ENCODE results near the gene DNAI4.
"Not testable (repeated sequence)": the region's sequence is repeated elsewhere in the genome, so short reads cannot be mapped to it uniquely, and the experiment has no call there.

The DNAI4 gene

DNA sequence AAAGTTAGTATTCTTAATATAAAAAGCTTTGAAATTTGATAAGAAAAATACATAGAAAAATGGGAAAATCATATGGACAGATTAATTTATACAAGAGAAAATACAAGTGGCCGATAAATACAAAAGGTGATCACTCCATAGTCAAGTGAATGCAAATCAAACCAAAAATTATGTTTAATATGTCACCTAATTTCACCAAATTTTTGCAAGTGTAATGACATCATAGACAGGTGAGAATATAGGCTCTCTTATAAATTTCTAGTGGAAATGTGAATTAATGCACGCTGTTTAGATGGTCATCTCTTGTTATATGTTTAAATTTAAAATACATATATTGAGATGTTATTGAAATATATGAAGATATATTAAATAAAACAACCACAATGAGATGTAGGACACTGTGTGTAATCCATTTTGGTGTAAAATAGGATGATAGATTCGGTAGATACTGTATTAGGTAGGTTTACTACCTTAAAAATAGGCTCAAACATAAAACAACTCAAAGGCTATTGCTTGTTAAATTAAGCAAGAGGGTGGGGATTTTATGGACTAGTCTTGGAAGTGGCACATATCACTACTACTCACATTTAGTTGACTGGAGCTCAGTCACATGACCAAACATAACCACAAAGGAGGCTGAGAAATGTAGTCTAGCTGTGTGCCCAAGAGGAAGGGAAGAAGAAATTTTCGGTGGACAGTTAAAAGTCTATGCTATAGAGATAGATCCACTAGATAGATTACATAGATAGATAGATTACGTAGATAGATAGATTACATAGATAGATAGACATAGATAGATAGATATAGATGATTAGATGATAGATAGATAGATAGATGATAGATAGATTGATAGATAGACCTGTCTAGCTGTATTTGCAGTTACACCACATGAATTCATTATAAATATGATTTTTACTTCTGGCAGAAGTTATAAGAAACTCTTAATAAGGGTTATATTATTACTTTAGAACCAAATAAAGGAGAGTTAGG, 132.7 kb downstream of the DNAI4 start:
- Histone ChIP-seq H3K4me3 (ENCODE audit: low read length) (no peak overlapping the region), H3K4me1 (ENCODE audit: control insufficient read depth, insufficient read depth, low read length) (no peaks in the 10 kb centered on the region), H3K27me3 (ENCODE audit: control insufficient read depth, insufficient read depth, low read length) (no peaks in the 10 kb centered on the region), H3K9ac (ENCODE audit: low read length) (no peak overlapping the region), H3K27ac (ENCODE audit: low read depth, low read length) (no peak overlapping the region), H3K36me3 (ENCODE audit: control insufficient read depth, insufficient read depth, low read length) (no peaks in the 10 kb centered on the region)

- Histone ChIP-seq H3K4me3 (ENCODE audit: low read length) (no peak overlapping the region), H3K9ac (ENCODE audit: low read length) (no peak overlapping the region), H3K27me3 (ENCODE audit: control insufficient read depth, insufficient read depth, low read length) (no peaks in the 10 kb centered on the region), H3K36me3 (ENCODE audit: control insufficient read depth, insufficient read depth, low read length) (no peaks in the 10 kb centered on the region), H3K4me1 (ENCODE audit: control insufficient read depth, insufficient read depth, low read length) (no peaks in the 10 kb centered on the region), H3K27ac (ENCODE audit: low read depth, low read length) (no peak overlapping the region)
These were observed 136.3 kb downstream of the DNAI4 start for GRCh38 chr1:66788231-66788939.

- H3K27ac ChIP-seq (ENCODE audit: low read depth, low read length): no peak overlapping the region
These were observed 137.0 kb downstream of the DNAI4 start for GRCh38 chr1:66787641-66788040.

DNA sequence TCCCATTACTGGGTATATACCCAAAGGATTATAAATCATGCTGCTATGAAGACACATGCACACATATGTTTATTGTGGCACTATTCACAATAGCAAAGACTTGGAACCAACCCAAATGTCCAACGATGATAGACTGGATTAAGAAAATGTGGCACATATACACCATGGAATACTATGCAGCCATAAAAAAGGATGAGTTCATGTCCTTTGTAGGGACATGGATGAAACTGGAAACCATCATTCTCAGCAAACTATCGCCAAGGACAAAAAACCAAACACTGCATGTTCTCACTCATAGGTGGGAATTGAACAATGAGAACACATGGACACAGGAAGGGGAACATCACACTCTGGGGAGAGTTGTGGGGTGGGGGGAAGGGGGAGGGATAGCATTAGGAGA, 138.9 kb downstream of the DNAI4 start:
- H3K4me1 ChIP-seq (ENCODE audit: control insufficient read depth, insufficient read depth, low read length); H3K27me3 ChIP-seq (ENCODE audit: control insufficient read depth, insufficient read depth, low read length); H3K27ac ChIP-seq (ENCODE audit: low read depth, low read length); H3K9ac ChIP-seq (ENCODE audit: low read length); H3K4me3 ChIP-seq (ENCODE audit: low read length); H3K36me3 ChIP-seq (ENCODE audit: control insufficient read depth, insufficient read depth, low read length): not testable (repeated sequence)

More at GRCh38 chr1:66787641-66788040, 137.0 kb downstream of the DNAI4 start:
- Histone ChIP-seq H3K27me3 (ENCODE audit: control insufficient read depth, insufficient read depth, low read length) (no peaks in the 10 kb centered on the region), H3K9ac (ENCODE audit: low read length) (no peak overlapping the region), H3K4me3 (ENCODE audit: low read length) (no peak overlapping the region), H3K36me3 (ENCODE audit: control insufficient read depth, insufficient read depth, low read length) (no peaks in the 10 kb centered on the region), H3K4me1 (ENCODE audit: control insufficient read depth, insufficient read depth, low read length) (no peaks in the 10 kb centered on the region)

GRCh38 chr1:66779475-66780078, 145.1 kb downstream of the DNAI4 start:
- H3K36me3 ChIP-seq (ENCODE audit: control insufficient read depth, insufficient read depth, low read length): no peaks in the 10 kb centered on the region

GRCh38 chr1:66778969-66779368, 145.7 kb downstream of the DNAI4 start:
- no peak overlapping the region for H3K9ac ChIP-seq (ENCODE audit: low read length)
- no peaks in the 10 kb centered on the region for H3K4me1 ChIP-seq (ENCODE audit: control insufficient read depth, insufficient read depth, low read length)
- H3K27ac ChIP-seq (ENCODE audit: low read depth, low read length): no peak overlapping the region
- H3K4me3 ChIP-seq (ENCODE audit: low read length): no peak overlapping the region
- no peaks in the 10 kb centered on the region for H3K36me3 ChIP-seq (ENCODE audit: control insufficient read depth, insufficient read depth, low read length)
- no peaks in the 10 kb centered on the region for H3K27me3 ChIP-seq (ENCODE audit: control insufficient read depth, insufficient read depth, low read length)

More at GRCh38 chr1:66779475-66780078, 145.1 kb downstream of the DNAI4 start:
- Histone ChIP-seq H3K4me3 (ENCODE audit: low read length) (no peak overlapping the region), H3K27me3 (ENCODE audit: control insufficient read depth, insufficient read depth, low read length) (no peaks in the 10 kb centered on the region), H3K9ac (ENCODE audit: low read length) (no peak overlapping the region), H3K27ac (ENCODE audit: low read depth, low read length) (no peak overlapping the region), H3K4me1 (ENCODE audit: control insufficient read depth, insufficient read depth, low read length) (no peaks in the 10 kb centered on the region)

DNA sequence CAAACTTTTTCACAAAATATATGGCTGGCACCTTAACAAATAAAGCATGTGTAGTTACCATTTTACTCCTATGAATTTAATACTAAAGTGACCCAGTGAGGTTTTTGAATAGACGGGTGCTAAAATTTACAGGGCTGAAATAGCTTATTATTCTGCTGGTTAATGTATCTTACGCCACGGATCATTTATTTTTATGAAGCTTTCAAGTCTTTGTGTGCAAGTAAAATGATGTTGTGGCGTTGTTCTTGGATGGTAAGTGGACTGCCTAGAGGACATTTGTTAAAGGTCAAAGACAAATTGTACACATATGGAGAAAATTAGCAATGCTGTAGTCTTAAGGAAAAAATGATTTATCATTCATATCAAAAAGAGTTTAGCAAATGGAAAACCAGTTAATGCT, 146.4 kb downstream of the DNAI4 start:
- Histone ChIP-seq H3K4me1 (ENCODE audit: control insufficient read depth, insufficient read depth, low read length) (no peaks in the 10 kb centered on the region), H3K36me3 (ENCODE audit: control insufficient read depth, insufficient read depth, low read length) (no peaks in the 10 kb centered on the region), H3K4me3 (ENCODE audit: low read length) (no peak overlapping the region), H3K9ac (ENCODE audit: low read length) (no peak overlapping the region), H3K27ac (ENCODE audit: low read depth, low read length) (no peak overlapping the region), H3K27me3 (ENCODE audit: control insufficient read depth, insufficient read depth, low read length) (no peaks in the 10 kb centered on the region)

- H3K36me3 ChIP-seq (ENCODE audit: control insufficient read depth, insufficient read depth, low read length): no peaks in the 10 kb centered on the region
- no peak overlapping the region for H3K27ac ChIP-seq (ENCODE audit: low read depth, low read length)
- no peak overlapping the region for H3K4me3 ChIP-seq (ENCODE audit: low read length)
- H3K9ac ChIP-seq (ENCODE audit: low read length): no peak overlapping the region
- H3K4me1 ChIP-seq (ENCODE audit: control insufficient read depth, insufficient read depth, low read length): no peaks in the 10 kb centered on the region
- no peaks in the 10 kb centered on the region for H3K27me3 ChIP-seq (ENCODE audit: control insufficient read depth, insufficient read depth, low read length)
These were observed 146.8 kb downstream of the DNAI4 start for GRCh38 chr1:66777831-66778230.

DNA sequence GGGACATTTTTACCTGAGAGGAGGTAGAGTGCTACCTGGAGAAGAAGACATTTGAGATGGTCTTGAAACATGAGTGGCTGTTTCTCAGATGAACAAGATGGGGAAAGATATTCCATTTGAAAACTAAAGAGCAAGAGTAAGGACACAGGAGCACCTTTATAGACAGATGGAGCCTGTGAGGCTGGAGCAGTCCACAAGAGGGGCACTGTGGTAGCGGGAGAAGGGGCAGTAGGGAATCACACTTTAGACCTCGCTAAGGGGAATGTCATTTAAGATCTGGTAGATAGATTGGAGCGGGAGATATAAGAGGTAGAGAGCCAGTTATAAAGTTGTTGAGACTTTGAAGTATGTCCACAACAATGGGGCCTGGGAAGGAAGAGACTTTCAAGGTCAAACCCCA, 149.0 kb downstream of the DNAI4 start:
- H3K27ac ChIP-seq (ENCODE audit: low read depth, low read length): no peak overlapping the region
- no peak overlapping the region for H3K9ac ChIP-seq (ENCODE audit: low read length)
- no peaks in the 10 kb centered on the region for H3K36me3 ChIP-seq (ENCODE audit: control insufficient read depth, insufficient read depth, low read length)
- no peaks in the 10 kb centered on the region for H3K27me3 ChIP-seq (ENCODE audit: control insufficient read depth, insufficient read depth, low read length)
- no peak overlapping the region for H3K4me3 ChIP-seq (ENCODE audit: low read length)
- H3K4me1 ChIP-seq (ENCODE audit: control insufficient read depth, insufficient read depth, low read length): no peaks in the 10 kb centered on the region

DNA sequence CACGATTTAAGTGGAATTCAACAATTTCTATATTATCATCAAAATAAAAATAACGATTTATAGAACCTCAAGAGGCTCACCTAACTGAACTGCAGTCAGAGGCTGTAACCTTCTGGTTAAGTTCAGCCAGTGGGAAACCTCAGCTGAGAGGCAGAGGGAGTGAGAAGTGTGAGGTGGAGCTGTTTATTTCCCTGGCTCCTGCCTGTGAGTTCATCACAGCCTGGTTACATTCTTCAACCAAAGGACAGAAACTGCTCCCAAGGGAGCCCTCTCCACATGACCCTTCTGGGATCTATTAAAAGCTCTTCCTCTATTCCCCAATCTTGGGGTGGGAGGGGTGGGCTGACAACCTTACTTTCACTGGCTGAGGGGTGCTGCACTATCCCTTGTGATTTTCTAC, 150.2 kb downstream of the DNAI4 start:
- Histone ChIP-seq H3K27me3 (ENCODE audit: control insufficient read depth, insufficient read depth, low read length) (no peaks in the 10 kb centered on the region), H3K27ac (ENCODE audit: low read depth, low read length) (no peak overlapping the region), H3K36me3 (ENCODE audit: control insufficient read depth, insufficient read depth, low read length) (no peaks in the 10 kb centered on the region), H3K4me3 (ENCODE audit: low read length) (no peak overlapping the region), H3K9ac (ENCODE audit: low read length) (no peak overlapping the region), H3K4me1 (ENCODE audit: control insufficient read depth, insufficient read depth, low read length) (no peaks in the 10 kb centered on the region)

- no peak overlapping the region for H3K27ac ChIP-seq (ENCODE audit: low read depth, low read length)
- no peaks in the 10 kb centered on the region for H3K4me1 ChIP-seq (ENCODE audit: control insufficient read depth, insufficient read depth, low read length)
- no peaks in the 10 kb centered on the region for H3K36me3 ChIP-seq (ENCODE audit: control insufficient read depth, insufficient read depth, low read length)
- no peak overlapping the region for H3K9ac ChIP-seq (ENCODE audit: low read length)
- H3K27me3 ChIP-seq (ENCODE audit: control insufficient read depth, insufficient read depth, low read length): no peaks in the 10 kb centered on the region
- H3K4me3 ChIP-seq (ENCODE audit: low read length): no peak overlapping the region
These were observed 151.4 kb downstream of the DNAI4 start for GRCh38 chr1:66773227-66773626.

DNA sequence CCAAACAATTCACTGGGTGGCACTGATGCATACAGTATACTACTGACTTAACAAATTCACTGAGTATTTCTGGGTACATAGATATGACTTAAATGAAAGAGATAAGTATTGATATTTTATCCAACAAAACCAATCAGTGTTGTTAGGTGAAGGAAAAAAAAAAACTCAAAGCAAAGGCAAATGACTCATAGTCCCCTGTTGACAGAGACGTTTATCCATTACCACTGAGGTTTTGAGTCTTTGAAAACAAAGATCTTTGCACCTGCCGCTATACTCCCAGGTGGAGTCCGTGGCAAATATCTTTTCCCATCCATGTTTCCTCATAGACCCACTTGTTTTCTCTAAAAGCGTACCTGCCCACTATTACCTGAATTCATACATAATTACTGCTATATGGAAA, 154.0 kb downstream of the DNAI4 start:
- H3K4me1 ChIP-seq (ENCODE audit: control insufficient read depth, insufficient read depth, low read length): no peaks in the 10 kb centered on the region

More for the DNA sequence above, 154.0 kb downstream of the DNAI4 start:
- no peaks in the 10 kb centered on the region for H3K27me3 ChIP-seq (ENCODE audit: control insufficient read depth, insufficient read depth, low read length)
- no peak overlapping the region for H3K27ac ChIP-seq (ENCODE audit: low read depth, low read length)
- H3K4me3 ChIP-seq (ENCODE audit: low read length): no peak overlapping the region
- no peaks in the 10 kb centered on the region for H3K36me3 ChIP-seq (ENCODE audit: control insufficient read depth, insufficient read depth, low read length)
- H3K9ac ChIP-seq (ENCODE audit: low read length): no peak overlapping the region
